Measurements from ENCODE around the gene MACROD2. TPM values are rescaled to one million over a fixed set of nuclear protein-coding genes. Genes with fewer than 3 reads are reported as not detected.

MACROD2 gene
- polyA plus RNA-seq, 1 donor = 5.4 TPM

DNA sequence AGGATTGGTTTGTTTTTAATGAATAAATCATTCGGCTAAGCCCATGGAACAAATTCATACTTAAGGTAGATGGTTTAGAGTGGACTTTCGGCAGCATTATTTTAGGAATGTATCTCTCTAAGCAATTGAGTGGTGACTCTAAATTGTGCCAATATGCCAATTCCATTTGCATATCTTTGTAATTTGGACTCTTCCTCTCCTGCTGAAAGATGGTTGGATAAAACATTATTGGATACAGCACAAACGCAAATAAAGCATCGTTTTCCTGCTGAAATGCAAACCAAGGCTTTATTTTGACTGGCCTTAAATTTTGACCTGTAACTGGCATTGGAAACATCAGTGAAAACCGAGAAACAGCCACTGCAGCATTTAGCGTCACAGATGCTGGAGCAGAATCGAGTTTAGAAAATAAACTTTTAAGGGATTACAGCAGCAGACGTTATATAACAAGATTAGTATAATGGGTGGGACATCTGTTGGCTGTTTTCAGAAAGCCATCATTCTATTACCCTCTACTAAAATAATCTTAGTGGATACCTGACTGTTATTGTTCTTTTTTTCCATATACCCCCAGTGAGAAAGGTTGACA lies 1852.0 kb downstream of the MACROD2 start:
- Histone ChIP-seq H3K36me3 (ENCODE audit: control insufficient read depth, insufficient read depth, low read length) (no peaks in the 10 kb centered on the region), H3K27me3 (ENCODE audit: control insufficient read depth, insufficient read depth, low read length) (no peaks in the 10 kb centered on the region), H3K4me1 (ENCODE audit: control insufficient read depth, insufficient read depth, low read length) (no peaks in the 10 kb centered on the region), H3K9me3 (ENCODE audit: control insufficient read depth, low read depth, low read length) (no peaks in the 10 kb centered on the region), H3K27ac (ENCODE audit: low read length) (no peak overlapping the region), H3K4me3 (ENCODE audit: low read length) (no peak overlapping the region)
- WGBS (ENCODE audit: insufficient coverage, low lambda C conversion rate) = 86% methylated on average over 5 of the region's 8 CpGs
- DNase-seq = no peak

DNA sequence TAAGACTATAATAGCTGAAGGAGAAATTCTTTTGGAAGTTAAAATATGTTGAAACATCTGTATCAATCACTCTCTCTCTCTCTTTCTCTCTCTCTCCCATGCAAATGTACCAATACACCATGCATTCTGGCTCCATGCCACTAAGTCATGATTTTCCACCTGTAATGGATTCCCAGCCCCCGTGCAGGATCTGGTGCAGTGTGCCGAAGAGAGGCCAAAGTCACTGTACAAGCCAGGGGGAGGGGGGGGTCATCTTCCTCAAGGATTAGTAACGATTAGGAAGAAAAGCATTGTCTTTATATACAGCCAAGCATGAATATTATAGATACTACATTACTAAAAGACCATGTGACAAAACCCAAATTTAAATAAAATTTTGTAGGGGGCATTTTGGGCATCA lies 1852.8 kb downstream of the MACROD2 start:
- no peaks in the 10 kb centered on the region for H3K27me3 ChIP-seq (ENCODE audit: control insufficient read depth, insufficient read depth, low read length)
- WGBS (ENCODE audit: insufficient coverage, low lambda C conversion rate) = no CpG with 5 or more reads among the region's 3 CpGs
- DNase-seq = no peak
- H3K4me1 ChIP-seq (ENCODE audit: control insufficient read depth, insufficient read depth, low read length) = no peaks in the 10 kb centered on the region
- no peaks in the 10 kb centered on the region for H3K9me3 ChIP-seq (ENCODE audit: control insufficient read depth, low read depth, low read length)
- H3K36me3 ChIP-seq (ENCODE audit: control insufficient read depth, insufficient read depth, low read length) = no peaks in the 10 kb centered on the region
- no peak overlapping the region for H3K4me3 ChIP-seq (ENCODE audit: low read length)
- H3K27ac ChIP-seq (ENCODE audit: low read length) = no peak overlapping the region

DNA sequence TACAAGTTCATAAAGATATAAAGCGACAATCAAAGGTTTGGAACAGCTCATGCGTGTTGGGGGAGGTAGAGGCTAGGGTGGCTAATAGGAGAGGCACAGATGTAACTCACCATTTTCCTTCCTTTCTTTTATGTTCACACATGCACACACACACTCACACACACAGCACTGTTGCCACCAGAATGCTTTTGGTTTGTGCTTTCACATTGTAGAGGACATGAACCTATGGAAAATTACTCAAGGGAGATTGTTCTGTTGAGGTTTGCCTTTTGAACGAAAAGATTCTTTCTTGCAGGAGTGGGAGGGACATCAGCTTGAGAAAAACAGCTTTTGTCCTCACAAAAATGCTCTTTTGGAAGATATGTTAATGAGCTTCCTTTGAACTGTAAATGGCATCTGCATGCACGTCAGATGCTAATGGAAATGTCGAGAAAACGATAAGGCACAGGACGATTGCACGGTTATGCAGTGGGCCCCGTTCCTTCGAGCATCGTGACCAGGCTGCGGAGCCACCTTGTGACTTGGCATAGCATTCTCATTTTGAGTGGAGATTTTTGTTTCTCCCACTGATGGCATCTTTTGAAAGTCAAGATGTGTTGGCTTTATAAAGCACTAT lies 1853.8 kb downstream of the MACROD2 start:
- no peak overlapping the region for H3K27ac ChIP-seq (ENCODE audit: low read length)
- WGBS (ENCODE audit: insufficient coverage, low lambda C conversion rate) = no CpG with 5 or more reads among the region's 12 CpGs
- DNase-seq = no peak

DNA sequence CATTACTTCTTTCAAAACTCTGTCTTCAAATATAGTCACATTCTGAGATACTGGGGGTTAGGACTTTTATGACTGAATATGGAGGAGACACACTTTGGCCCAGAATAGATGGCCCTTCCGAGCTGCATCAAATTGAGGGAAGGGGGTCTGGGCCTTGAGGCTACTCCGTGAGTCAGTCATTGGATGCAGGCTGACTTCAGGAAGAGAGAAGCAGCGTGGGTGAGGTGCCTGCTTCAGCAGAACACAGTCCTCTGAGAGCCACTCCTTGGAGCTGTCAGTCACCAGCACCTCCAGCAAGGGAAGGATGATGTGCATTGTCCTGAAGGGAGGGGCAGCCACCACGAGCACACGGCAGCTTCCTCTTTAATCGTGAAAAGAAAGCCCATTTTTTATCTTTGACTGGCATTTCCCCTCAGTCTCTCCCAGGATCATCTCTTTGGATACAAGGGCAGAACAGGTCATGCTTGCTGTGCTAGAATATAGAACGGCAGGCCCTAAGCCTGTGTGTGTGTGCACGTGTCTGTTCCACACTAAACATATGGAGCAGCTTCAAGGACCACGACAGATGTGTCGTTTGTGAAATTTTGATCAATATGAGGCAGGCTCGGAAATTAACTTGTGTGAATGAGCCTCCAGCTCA lies 1856.4 kb downstream of the MACROD2 start:
- WGBS (ENCODE audit: insufficient coverage, low lambda C conversion rate) = 100% methylated on average over 1 of the region's 11 CpGs

More for the DNA sequence above, 1853.8 kb downstream of the MACROD2 start:
- Histone ChIP-seq H3K36me3 (ENCODE audit: control insufficient read depth, insufficient read depth, low read length) (no peaks in the 10 kb centered on the region), H3K4me3 (ENCODE audit: low read length) (no peak overlapping the region), H3K9me3 (ENCODE audit: control insufficient read depth, low read depth, low read length) (no peaks in the 10 kb centered on the region), H3K4me1 (ENCODE audit: control insufficient read depth, insufficient read depth, low read length) (no peaks in the 10 kb centered on the region), H3K27me3 (ENCODE audit: control insufficient read depth, insufficient read depth, low read length) (no peaks in the 10 kb centered on the region)

DNA sequence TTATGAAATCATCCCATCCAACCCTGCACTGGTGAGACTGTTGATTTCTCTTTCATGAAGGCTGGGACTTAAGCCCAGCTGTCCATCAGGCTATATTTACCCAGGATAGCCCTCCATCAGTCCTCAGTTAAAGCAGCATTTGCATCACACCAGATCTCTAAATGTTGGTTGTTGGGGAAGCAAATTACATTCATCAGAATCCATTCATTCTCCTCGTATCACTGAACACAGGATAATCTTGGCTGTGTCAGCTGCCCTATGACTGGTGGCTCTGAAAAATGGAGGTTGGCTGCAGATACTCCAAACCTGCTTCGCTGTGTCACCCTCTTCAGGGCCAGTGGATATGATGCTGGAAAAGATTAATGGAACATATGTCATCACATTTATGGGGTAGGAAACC lies 1859.6 kb downstream of the MACROD2 start:
- Histone ChIP-seq H3K27ac (ENCODE audit: low read length) (no peak overlapping the region), H3K4me3 (ENCODE audit: low read length) (no peak overlapping the region), H3K36me3 (ENCODE audit: control insufficient read depth, insufficient read depth, low read length) (no peaks in the 10 kb centered on the region), H3K9me3 (ENCODE audit: control insufficient read depth, low read depth, low read length) (no peaks in the 10 kb centered on the region), H3K27me3 (ENCODE audit: control insufficient read depth, insufficient read depth, low read length) (no peaks in the 10 kb centered on the region), H3K4me1 (ENCODE audit: control insufficient read depth, insufficient read depth, low read length) (no peaks in the 10 kb centered on the region)
- no peak for DNase-seq
- no CpG with 5 or more reads among the region's 2 CpGs for WGBS (ENCODE audit: insufficient coverage, low lambda C conversion rate)

More for the DNA sequence above, 1856.4 kb downstream of the MACROD2 start:
- Histone ChIP-seq H3K4me3 (ENCODE audit: low read length) (no peak overlapping the region), H3K27ac (ENCODE audit: low read length) (no peak overlapping the region), H3K4me1 (ENCODE audit: control insufficient read depth, insufficient read depth, low read length) (no peaks in the 10 kb centered on the region), H3K36me3 (ENCODE audit: control insufficient read depth, insufficient read depth, low read length) (no peaks in the 10 kb centered on the region), H3K27me3 (ENCODE audit: control insufficient read depth, insufficient read depth, low read length) (no peaks in the 10 kb centered on the region), H3K9me3 (ENCODE audit: control insufficient read depth, low read depth, low read length) (no peaks in the 10 kb centered on the region)
- no peak for DNase-seq

DNA sequence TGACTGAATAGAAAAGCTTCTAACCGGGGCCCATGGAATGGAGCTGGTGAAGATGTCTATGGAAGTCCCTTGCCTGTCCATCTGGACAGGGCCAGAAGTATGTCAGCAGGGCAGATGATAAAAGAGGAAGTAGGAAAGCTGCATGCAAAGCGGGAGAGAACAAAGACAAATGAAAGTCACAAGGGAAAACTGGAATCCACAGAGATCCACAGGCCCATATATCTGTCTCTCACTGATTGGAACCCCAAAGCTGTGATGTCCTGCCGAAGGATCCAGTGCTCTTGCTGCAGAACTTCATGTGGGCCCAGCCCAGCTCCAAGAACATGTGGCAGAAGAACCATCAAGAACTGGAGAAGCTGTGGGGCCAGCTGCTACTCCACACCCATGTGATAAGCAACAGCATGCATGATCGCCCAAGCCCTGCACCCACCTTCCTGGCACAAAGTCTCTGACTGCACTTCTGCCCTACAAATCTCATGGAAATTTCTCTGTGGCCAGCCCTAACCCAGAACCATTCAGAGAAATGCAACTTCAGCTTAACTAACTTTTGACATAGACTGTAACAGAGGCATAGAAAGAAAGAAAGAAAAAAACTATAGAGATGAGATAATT lies 1862.0 kb downstream of the MACROD2 start:
- Histone ChIP-seq H3K4me1 (ENCODE audit: control insufficient read depth, insufficient read depth, low read length) (no peaks in the 10 kb centered on the region), H3K27ac (ENCODE audit: low read length) (no peak overlapping the region), H3K9me3 (ENCODE audit: control insufficient read depth, low read depth, low read length) (no peaks in the 10 kb centered on the region), H3K4me3 (ENCODE audit: low read length) (no peak overlapping the region), H3K27me3 (ENCODE audit: control insufficient read depth, insufficient read depth, low read length) (no peaks in the 10 kb centered on the region), H3K36me3 (ENCODE audit: control insufficient read depth, insufficient read depth, low read length) (no peaks in the 10 kb centered on the region)
- WGBS (ENCODE audit: insufficient coverage, low lambda C conversion rate) = 57% methylated on average over 1 of the region's 4 CpGs
- DNase-seq = no peak

DNA sequence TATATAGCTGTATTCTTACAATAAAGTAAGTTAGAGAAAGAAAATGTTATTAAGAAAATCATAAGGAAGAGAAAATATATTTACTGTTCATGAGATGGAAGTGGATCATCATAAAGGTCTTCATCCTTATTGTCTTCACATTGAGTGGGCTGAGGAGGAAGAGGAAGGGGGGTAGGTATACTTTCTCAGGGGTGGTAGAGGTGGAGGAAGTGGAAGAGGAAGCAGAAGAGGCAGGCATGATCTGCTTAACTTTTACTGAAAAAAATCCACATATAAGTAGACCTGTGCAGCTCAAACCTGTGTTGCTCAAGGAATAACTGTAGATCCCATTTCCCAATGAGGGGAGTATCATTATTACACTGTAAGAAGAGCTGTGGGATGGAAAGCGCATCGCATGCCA lies 1863.7 kb downstream of the MACROD2 start:
- WGBS (ENCODE audit: insufficient coverage, low lambda C conversion rate) = no CpG with 5 or more reads among the region's 2 CpGs
- no peaks in the 10 kb centered on the region for H3K4me1 ChIP-seq (ENCODE audit: control insufficient read depth, insufficient read depth, low read length)
- no peak for DNase-seq
- no peaks in the 10 kb centered on the region for H3K9me3 ChIP-seq (ENCODE audit: control insufficient read depth, low read depth, low read length)
- no peaks in the 10 kb centered on the region for H3K36me3 ChIP-seq (ENCODE audit: control insufficient read depth, insufficient read depth, low read length)
- no peaks in the 10 kb centered on the region for H3K27me3 ChIP-seq (ENCODE audit: control insufficient read depth, insufficient read depth, low read length)
- H3K4me3 ChIP-seq (ENCODE audit: low read length) = no peak overlapping the region
- no peak overlapping the region for H3K27ac ChIP-seq (ENCODE audit: low read length)

DNA sequence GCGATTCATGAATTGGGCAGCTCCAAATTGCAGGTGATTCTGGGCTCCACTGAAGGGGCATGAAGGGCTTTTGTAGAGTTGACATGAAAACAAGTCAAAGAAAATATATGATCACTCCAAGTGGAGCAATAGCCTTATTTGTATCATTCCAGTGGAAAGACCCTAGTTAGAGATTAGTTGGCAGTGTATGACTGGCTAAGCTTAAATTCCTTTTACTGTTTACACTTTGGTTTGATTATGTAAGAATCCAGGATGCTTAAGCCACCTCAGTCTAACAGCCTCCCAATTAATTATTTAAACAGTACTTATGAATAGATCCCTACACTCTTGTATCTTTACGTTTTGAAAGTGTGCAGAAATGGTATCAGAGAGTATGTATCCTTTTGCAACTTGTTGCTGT lies 1865.5 kb downstream of the MACROD2 start:
- Histone ChIP-seq H3K36me3 (ENCODE audit: control insufficient read depth, insufficient read depth, low read length) (no peaks in the 10 kb centered on the region), H3K4me1 (ENCODE audit: control insufficient read depth, insufficient read depth, low read length) (no peaks in the 10 kb centered on the region), H3K27me3 (ENCODE audit: control insufficient read depth, insufficient read depth, low read length) (no peaks in the 10 kb centered on the region), H3K4me3 (ENCODE audit: low read length) (no peak overlapping the region), H3K27ac (ENCODE audit: low read length) (no peak overlapping the region), H3K9me3 (ENCODE audit: control insufficient read depth, low read depth, low read length) (no peaks in the 10 kb centered on the region)
- no peak for DNase-seq
- WGBS (ENCODE audit: insufficient coverage, low lambda C conversion rate) = no CpG with 5 or more reads among the region's 2 CpGs

DNA sequence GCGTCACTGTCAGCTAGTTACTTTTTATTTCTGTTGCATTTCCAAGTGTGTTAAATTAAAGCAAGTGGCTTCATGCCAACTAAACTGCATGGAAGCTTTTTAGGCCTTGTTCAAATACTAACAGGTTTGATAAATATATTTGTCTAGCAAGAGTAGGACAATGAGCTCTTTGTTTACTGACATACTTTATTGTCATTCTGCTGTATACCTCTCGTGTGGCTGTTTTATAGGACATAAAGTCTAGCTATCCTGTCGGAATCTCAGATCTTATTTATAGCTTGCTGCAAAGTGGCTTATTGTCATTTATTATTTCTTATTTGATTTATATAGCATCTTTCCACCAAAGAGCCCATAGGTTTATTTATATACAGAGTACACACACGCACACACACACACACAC lies 1866.9 kb downstream of the MACROD2 start:
- no peaks in the 10 kb centered on the region for H3K4me1 ChIP-seq (ENCODE audit: control insufficient read depth, insufficient read depth, low read length)
- WGBS (ENCODE audit: insufficient coverage, low lambda C conversion rate) = 44% methylated on average over 2 of the region's 4 CpGs
- no peak overlapping the region for H3K27ac ChIP-seq (ENCODE audit: low read length)
- H3K27me3 ChIP-seq (ENCODE audit: control insufficient read depth, insufficient read depth, low read length) = no peaks in the 10 kb centered on the region
- H3K36me3 ChIP-seq (ENCODE audit: control insufficient read depth, insufficient read depth, low read length) = no peaks in the 10 kb centered on the region
- H3K9me3 ChIP-seq (ENCODE audit: control insufficient read depth, low read depth, low read length) = no peaks in the 10 kb centered on the region
- no peak for DNase-seq
- H3K4me3 ChIP-seq (ENCODE audit: low read length) = no peak overlapping the region

DNA sequence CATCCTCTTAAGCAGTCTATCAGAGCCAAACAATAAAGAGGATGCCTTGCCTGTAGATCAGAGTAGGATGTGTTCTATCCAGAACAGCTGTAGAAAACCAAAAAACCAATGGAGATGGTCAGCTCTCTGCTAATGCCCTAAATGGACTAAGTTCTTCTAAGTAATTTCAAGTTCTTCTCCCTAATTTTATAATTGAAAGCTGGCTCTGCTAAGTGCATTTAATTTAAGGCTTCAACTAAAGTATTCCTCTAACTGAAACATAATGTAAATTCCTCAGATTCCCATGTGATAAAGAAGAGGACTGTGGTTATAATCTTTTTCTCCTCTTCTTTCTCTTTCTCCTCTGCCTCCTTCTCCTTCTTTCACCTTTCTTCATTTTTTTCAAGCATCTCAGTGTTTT lies 1868.4 kb downstream of the MACROD2 start:
- Histone ChIP-seq H3K36me3 (ENCODE audit: control insufficient read depth, insufficient read depth, low read length) (no peaks in the 10 kb centered on the region), H3K9me3 (ENCODE audit: control insufficient read depth, low read depth, low read length) (no peaks in the 10 kb centered on the region), H3K27ac (ENCODE audit: low read length) (no peak overlapping the region), H3K4me1 (ENCODE audit: control insufficient read depth, insufficient read depth, low read length) (no peaks in the 10 kb centered on the region), H3K27me3 (ENCODE audit: control insufficient read depth, insufficient read depth, low read length) (no peaks in the 10 kb centered on the region), H3K4me3 (ENCODE audit: low read length) (no peak overlapping the region)
- no peak for DNase-seq
